A673 (cell line): Measurements from ENCODE around the gene SBK2. TPM values are rescaled to one million over a fixed set of nuclear protein-coding genes. Genes with fewer than 3 reads are reported as not detected.

Experiments
- BruUV-seq: library from RNA; stranded (reverse); fragments of 400-500 nt; replicated peaks from 2 replicates; lab custom pipeline; 2021; lab: Mats Ljungman, UMichigan
- CTCF ChIA-PET: fragments of 300-600 bp; sonication (Branson Sonifier 250); formaldehyde crosslinking; loops from one replicate; lab custom pipeline; 2022; ENCODE audit warnings: antibody characterized with exemption; lab: Charles Lee
- POLR2A ChIA-PET: fragments of 300-600 bp; sonication (Branson Sonifier 250); formaldehyde crosslinking; loops from one replicate; lab custom pipeline; 2022; ENCODE audit warnings: antibody characterized with exemption; ENCODE audit not compliant: low non-redundant PET; lab: Charles Lee
- DNase-seq: peaks from one replicate; pipeline ENCODE4 v3.0.0-alpha.2; 2015; ENCODE audit warnings: low spot score
- H3K27ac ChIP-seq: fragments of 200-600 bp; sonication (generic); 2 replicates; pipeline ENCODE4 v1.5.1; 2016; ENCODE audit warnings: mixed run types, low read depth, mild to moderate bottlenecking, mixed read lengths, antibody characterized with exemption, low read length; ENCODE audit not compliant: poor library complexity, severe bottlenecking
- H3K27me3 ChIP-seq: fragments of 200-600 bp; sonication (generic); replicated peaks from 2 replicates; pipeline ENCODE4 v1.6.1; 2017; ENCODE audit warnings: mixed run types, low read depth, mild to moderate bottlenecking, mixed read lengths, antibody characterized with exemption, low read length; ENCODE audit not compliant: insufficient read depth, poor library complexity
- H3K36me3 ChIP-seq: fragments of 200-600 bp; sonication (generic); 2 replicates; pipeline ENCODE4 v1.6.1; 2016; ENCODE audit warnings: mixed run types, mild to moderate bottlenecking, mixed read lengths, antibody characterized with exemption, low read length; ENCODE audit not compliant: insufficient read depth, poor library complexity, severe bottlenecking
- H3K4me1 ChIP-seq: fragments of 200-600 bp; sonication (generic); 2 replicates; pipeline ENCODE4 v1.6.1; 2017; ENCODE audit warnings: mixed run types, mild to moderate bottlenecking, mixed read lengths, antibody characterized with exemption, low read length; ENCODE audit not compliant: insufficient read depth, poor library complexity, severe bottlenecking
- H3K4me3 ChIP-seq: fragments of 200-600 bp; sonication (generic); 2 replicates; pipeline ENCODE4 v1.5.1; 2016; ENCODE audit warnings: low read depth, mixed run types, mild to moderate bottlenecking, mixed read lengths, low read length; ENCODE audit not compliant: poor library complexity, severe bottlenecking
- H3K9me3 ChIP-seq: fragments of 200-600 bp; sonication (generic); 2 replicates; pipeline ENCODE4 v1.6.1; 2016; ENCODE audit warnings: mixed run types, low read depth, mild to moderate bottlenecking, mixed read lengths, antibody characterized with exemption, low read length; ENCODE audit not compliant: poor library complexity, severe bottlenecking
- CTCF ChIP-seq: fragments of 300-800, 200-600 bp; sonication (generic); conservative IDR thresholded peaks from 2 replicates; pipeline ENCODE4 v1.5.1; 2017; ENCODE audit warnings: low read depth, mild to moderate bottlenecking, antibody characterized with exemption, low read length, moderate library complexity, mixed read lengths
- EZH2 ChIP-seq: fragments of 200-600 bp; sonication (generic); IDR thresholded peaks from 2 replicates; pipeline ENCODE4 v1.6.1; 2017; ENCODE audit warnings: borderline replicate concordance, low read depth, mild to moderate bottlenecking, mixed read lengths, antibody characterized with exemption, low read length; ENCODE audit not compliant: poor library complexity, severe bottlenecking
- intact Hi-C: fragments of 100-400 bp; cut with micrococcal nuclease; formaldehyde crosslinking; loops from one replicate; pipeline ENCODE4 v1.10.0; 2022; ENCODE audit not compliant: unreplicated experiment
- total RNA-seq: library from RNA; stranded (reverse); gene quantifications from 2 replicates; pipeline ENCODE4 v1.2.3, GENCODE V29; 2021

Gene SBK2
- total RNA-seq, 1 experiment from 2014 or later, result not detected

- Histone ChIP-seq H3K4me3 (no peak overlapping the region), H3K27me3 (no peaks in the 10 kb centered on the region), H3K36me3 (no peaks in the 10 kb centered on the region), H3K27ac (no peak overlapping the region), H3K9me3 (no peaks in the 10 kb centered on the region), H3K4me1 (no peaks in the 10 kb centered on the region)
- ChIA-PET CTCF (no interaction called here), POLR2A (no interaction called here)
- no peak for DNase-seq
- TF ChIP-seq CTCF (no peak), EZH2 (no peak)
- no TSS peak for BruUV-seq
- intact Hi-C loops, result no loop called here
Measured at GRCh38 chr19:55529636-55530234, 7.2 kb downstream of the SBK2 start.

- H3K4me3 ChIP-seq, result no peak overlapping the region
- no peak for TF ChIP-seq CTCF
- ChIA-PET POLR2A (no interaction called here), CTCF (no interaction called here)
- no peak for DNase-seq
- intact Hi-C loops, result no loop called here
- H3K27me3 ChIP-seq, result no peaks in the 10 kb centered on the region
- H3K27ac ChIP-seq, result no peak overlapping the region
- H3K4me1 ChIP-seq, result no peaks in the 10 kb centered on the region
- H3K9me3 ChIP-seq, result no peaks in the 10 kb centered on the region
- H3K36me3 ChIP-seq, result no peaks in the 10 kb centered on the region
- no TSS peak for BruUV-seq
Measured at GRCh38 chr19:55528030-55528803, 8.7 kb downstream of the SBK2 start.

- Histone ChIP-seq H3K9me3 (no peaks in the 10 kb centered on the region), H3K27me3 (no peaks in the 10 kb centered on the region), H3K4me1 (no peaks in the 10 kb centered on the region), H3K36me3 (no peaks in the 10 kb centered on the region), H3K4me3 (no peak overlapping the region), H3K27ac (no peak overlapping the region)
- TF ChIP-seq EZH2 (no peak), CTCF (no peak)
- POLR2A ChIA-PET, result no interaction called here
- CTCF ChIA-PET, result no interaction called here
- DNase-seq, result no peak
- BruUV-seq, result no TSS peak
- intact Hi-C loops, result no loop called here
Measured at GRCh38 chr19:55527197-55528029, 9.5 kb downstream of the SBK2 start.
